DOHH2 (cell line): ENCODE results near the gene NCR2.

Source experiments
- CTCF ChIP-seq: fragments of 200-600 bp; sonication (generic); IDR thresholded peaks from one replicate; pipeline ENCODE4 v1.5.1; 2014; ENCODE audit warnings: antibody characterized with exemption, mild to moderate bottlenecking, low read depth, low read length; ENCODE audit not compliant: poor library complexity, severe bottlenecking
- EZH2phosphoT487 ChIP-seq: fragments of 200-600 bp; sonication (generic); IDR thresholded peaks from 2 replicates; pipeline ENCODE4 v1.6.1; 2017; ENCODE audit warnings: borderline replicate concordance, mild to moderate bottlenecking, antibody characterized with exemption, low read length, moderate library complexity, mixed read lengths

- TF ChIP-seq CTCF (no peak), EZH2phosphoT487 (no peak)
These were observed 13.5 kb downstream of the NCR2 start for GRCh38 chr6:41348934-41349333.
